ENCODE results near the gene CDH18. TPM values are rescaled to one million over a fixed set of nuclear protein-coding genes. Genes with fewer than 3 reads are reported as not detected.

The CDH18 gene
- total and polyA plus RNA-seq, 2 donors (not counting 3 experiments of a cell fraction or from before 2014, with no cell fraction given) = 0.06 TPM; not detected in 1

- no TSS peak for BruUV-seq (replicated peaks)
- no peak overlapping the region for H3K4me3 ChIP-seq (replicated peaks in 1 of 3; ENCODE audit: insufficient read depth in 1 of 3, low read depth in 1 of 3, low read length in 3 of 3)
- H3K27me3 ChIP-seq (ENCODE audit: control insufficient read depth in 2 of 2, insufficient read depth in 2 of 2, low read length in 2 of 2) = no peaks in the 10 kb centered on the region
- dilution Hi-C loops (cut with MboI; ENCODE audit: extremely low pct_ligation_motif_present, low sequenced_read_pairs) = no loop called here
- H2AFZ ChIP-seq (ENCODE audit: low read depth, low read length) = no peak overlapping the region
- H3K9me1 ChIP-seq (replicated peaks; ENCODE audit: control insufficient read depth, extremely low read depth, insufficient read depth, low read length) = no peaks in the 10 kb centered on the region
- no peak for FAIRE-seq
- no peaks in the 10 kb centered on the region for H3K4me1 ChIP-seq (ENCODE audit: control insufficient read depth, extremely low read depth, insufficient read depth, low read length)
- no peak overlapping the region for H3K9ac ChIP-seq (replicated peaks; ENCODE audit: extremely low read depth, insufficient read depth, low read length)
- no peak for DNase-seq (ENCODE audit: low read depth, low spot score)
- TF ChIP-seq POLR2A (IDR thresholded peaks at IDR 0.05; ENCODE audit: low read depth, low read length) = no peak
- TF ChIP-seq POLR2AphosphoS5 (IDR thresholded peaks at IDR 0.05; ENCODE audit: insufficient read depth, low read depth, low read length) = no peak
- TF ChIP-seq CTCF (IDR thresholded peaks at IDR 0.05; ENCODE audit: extremely low read depth in 1 of 2, insufficient read depth in 1 of 2, low read depth in 1 of 2, low read length in 2 of 2) = no peak
- ChIA-PET CTCF (no interaction called here), POLR2A (no interaction called here)
- no peaks in the 10 kb centered on the region for H3K79me2 ChIP-seq (ENCODE audit: control insufficient read depth, insufficient read depth, low read length)
- H3K36me3 ChIP-seq (ENCODE audit: control insufficient read depth in 2 of 2, extremely low read depth in 1 of 2, insufficient read depth in 2 of 2, low read length in 2 of 2) = no peaks in the 10 kb centered on the region
- peaks cover 2% of the 10 kb centered on the region for H3K9me3 ChIP-seq (replicated peaks; ENCODE audit: control insufficient read depth, insufficient read depth, low read length)
- H3K4me2 ChIP-seq (ENCODE audit: insufficient read depth, low read length) = no peak overlapping the region
- H3K27ac ChIP-seq (ENCODE audit: insufficient read depth, low read depth, low read length) = no peak overlapping the region
- intact Hi-C loops (cut with micrococcal nuclease) = no loop called here
- H4K20me1 ChIP-seq (replicated peaks; ENCODE audit: control insufficient read depth, extremely low read depth, insufficient read depth, low read length) = no peaks in the 10 kb centered on the region
Measured at GRCh38 chr5:19690978-19691377, 297.0 kb downstream of the CDH18 start.

- CTCF ChIA-PET = interaction anchor here (0.7 kb wide), 1 partner anchor 61 kb away, joined by 3 read pairs; no protein-coding TSS in a partner anchor
- Histone ChIP-seq H3K9ac (replicated peaks; ENCODE audit: extremely low read depth, insufficient read depth, low read length) (no peak overlapping the region), H3K36me3 (ENCODE audit: control insufficient read depth in 2 of 2, extremely low read depth in 1 of 2, insufficient read depth in 2 of 2, low read length in 2 of 2) (no peaks in the 10 kb centered on the region), H4K20me1 (replicated peaks; ENCODE audit: control insufficient read depth, extremely low read depth, insufficient read depth, low read length) (no peaks in the 10 kb centered on the region), H3K4me2 (ENCODE audit: insufficient read depth, low read length) (no peak overlapping the region), H3K79me2 (ENCODE audit: control insufficient read depth, insufficient read depth, low read length) (no peaks in the 10 kb centered on the region), H3K27ac (ENCODE audit: insufficient read depth, low read depth, low read length) (no peak overlapping the region), H3K4me1 (ENCODE audit: control insufficient read depth, extremely low read depth, insufficient read depth, low read length) (no peaks in the 10 kb centered on the region), H2AFZ (ENCODE audit: low read depth, low read length) (no peak overlapping the region), H3K9me1 (replicated peaks; ENCODE audit: control insufficient read depth, extremely low read depth, insufficient read depth, low read length) (no peaks in the 10 kb centered on the region), H3K27me3 (ENCODE audit: control insufficient read depth in 2 of 2, insufficient read depth in 2 of 2, low read length in 2 of 2) (no peaks in the 10 kb centered on the region), H3K4me3 (replicated peaks in 1 of 3; ENCODE audit: insufficient read depth in 1 of 3, low read depth in 1 of 3, low read length in 3 of 3) (no peak overlapping the region), H3K9me3 (replicated peaks; ENCODE audit: control insufficient read depth, insufficient read depth, low read length) (peaks cover 5% of the 10 kb centered on the region)
- no TSS peak for BruUV-seq (replicated peaks)
- DNase-seq (ENCODE audit: low read depth, low spot score) (no peak), FAIRE-seq (no peak)
- no peak for TF ChIP-seq EZH2 (IDR thresholded peaks at IDR 0.05; ENCODE audit: borderline replicate concordance, low read depth, low read length, severe bottlenecking)
- TF ChIP-seq MYC (IDR thresholded peaks at IDR 0.05; ENCODE audit: low read depth, low read length) = no peak
- TF ChIP-seq POLR2AphosphoS5 (IDR thresholded peaks at IDR 0.05; ENCODE audit: insufficient read depth, low read depth, low read length) = no peak
- TF ChIP-seq MAX (IDR thresholded peaks at IDR 0.05; ENCODE audit: insufficient read depth, insufficient read length) = no peak
- no peak for TF ChIP-seq CTCF (IDR thresholded peaks at IDR 0.05; ENCODE audit: extremely low read depth in 1 of 2, insufficient read depth in 1 of 2, low read depth in 1 of 2, low read length in 2 of 2)
- POLR2A ChIA-PET = no interaction called here
- dilution Hi-C loops (cut with MboI; ENCODE audit: extremely low pct_ligation_motif_present, low sequenced_read_pairs) (no loop called here), intact Hi-C loops (cut with micrococcal nuclease) (no loop called here)
Measured at GRCh38 chr5:19685473-19685872, 302.5 kb downstream of the CDH18 start.

All from endothelial cell of umbilical vein (primary cell).